ENCODE data around the gene TAS2R4.
"Not testable (repeated sequence)": the region's sequence is repeated elsewhere in the genome, so short reads cannot be mapped to it uniquely, and the experiment has no call there.

Gene TAS2R4
- 0.77 to 4.4 (median 1.3) reads per million in 3 experiments for total RNA-seq

DNA sequence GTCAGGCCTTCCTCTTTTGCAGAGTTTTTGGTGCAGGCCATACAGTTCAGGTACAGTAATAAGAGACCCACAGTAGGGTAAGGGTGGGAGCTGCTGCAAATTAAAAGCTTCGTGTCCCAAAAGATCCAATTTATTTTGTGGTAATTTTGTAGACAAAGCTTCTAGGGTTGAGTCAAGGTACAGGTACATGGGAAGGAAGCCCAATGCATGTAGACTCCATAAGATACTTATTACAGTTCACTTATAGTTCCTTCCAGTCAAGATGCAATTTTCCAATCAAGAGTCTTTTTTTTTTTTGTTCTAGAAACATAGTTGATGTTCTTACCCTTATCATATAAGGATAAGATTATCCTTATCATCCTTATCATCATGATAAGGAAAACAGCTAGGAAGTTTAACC lies at the start of gene TAS2R4:
TAS2R4 (plus strand) TSS at position 301 of the 400 bp plus-strand sequence. CDS start 1,815 bp downstream, outside the sequence.
- no peak for DNase-seq

GRCh38 chr7:141729020-141729419 lies 47.5 kb upstream of the TAS2R4 start:
- no peak for DNase-seq

DNA sequence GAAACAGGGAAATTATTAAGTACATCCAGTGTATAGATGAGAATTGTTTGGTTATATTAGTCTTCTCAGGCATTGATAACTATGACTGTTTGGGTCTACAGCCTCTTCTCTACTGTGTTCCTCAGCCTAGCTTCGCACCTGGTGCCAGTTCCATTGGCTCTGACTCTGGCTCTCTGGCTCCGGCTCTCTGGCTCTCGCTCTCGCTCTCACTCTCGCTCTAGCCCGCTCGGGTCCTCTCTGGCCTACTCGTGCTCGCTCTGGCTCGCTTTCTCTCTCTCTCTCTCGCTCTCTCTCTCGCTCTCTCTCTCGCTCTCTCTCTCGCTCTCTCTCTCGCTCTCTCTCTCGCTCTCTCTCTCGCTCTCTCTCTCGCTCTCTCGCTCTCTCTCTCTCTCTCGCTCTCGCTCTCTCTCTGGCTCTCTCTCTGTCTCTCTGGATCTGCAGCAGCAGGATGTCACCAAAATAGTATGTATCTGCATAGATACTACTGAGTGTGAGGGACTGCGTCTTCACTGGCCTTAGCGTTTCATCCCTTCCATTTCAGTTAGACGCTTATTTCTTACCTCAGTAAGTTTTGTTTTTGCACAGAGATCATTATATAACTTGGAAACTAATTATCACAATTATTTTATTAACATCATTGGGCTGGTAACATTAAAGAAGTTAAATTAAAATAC lies 44.9 kb upstream of the TAS2R4 start:
- DNase-seq: no peak

DNA sequence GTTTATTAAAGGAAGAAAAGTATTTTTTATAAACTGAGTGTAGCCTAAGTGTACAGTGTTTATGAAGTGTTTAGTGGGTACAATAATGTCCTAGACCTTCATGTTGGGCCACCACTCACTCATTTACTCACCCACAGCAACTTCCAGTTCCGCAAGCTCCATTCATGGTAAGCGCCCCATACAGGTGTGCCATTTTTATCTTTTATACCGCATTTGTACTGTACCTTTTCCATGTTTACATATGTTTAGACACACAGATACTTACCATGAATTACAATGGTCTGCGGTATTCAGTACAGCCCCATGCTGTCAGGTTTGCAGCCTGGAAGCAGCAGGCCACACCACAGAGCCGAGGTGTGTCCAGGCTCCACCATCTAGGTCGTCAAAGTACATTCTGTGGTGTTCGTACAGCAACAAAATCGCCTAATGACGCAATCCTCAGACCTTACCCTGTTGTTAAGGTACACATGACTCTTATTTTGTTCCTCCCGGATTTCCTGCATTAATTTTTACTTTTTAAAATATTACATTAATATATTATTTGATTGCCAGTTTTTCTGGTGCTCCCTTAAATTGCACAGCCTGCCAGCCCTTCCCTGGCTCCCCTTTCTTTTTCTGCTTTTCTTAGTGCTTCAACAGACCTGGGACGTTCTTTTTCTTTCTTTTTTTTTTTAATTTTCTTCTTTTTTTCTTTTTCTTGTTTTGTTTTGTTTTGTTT lies 39.2 kb upstream of the TAS2R4 start:
- peak; percentile 28 for DNase-seq

- peak; percentile 92 for DNase-seq
Observed at GRCh38 chr7:141737836-141738591, 38.5 kb upstream of the TAS2R4 start, which contains the start of gene SSBP1. TSS of gene SSBP1 (plus strand) at chr7:141738358. CDS start at chr7:141739167, 809 bp downstream.

DNA sequence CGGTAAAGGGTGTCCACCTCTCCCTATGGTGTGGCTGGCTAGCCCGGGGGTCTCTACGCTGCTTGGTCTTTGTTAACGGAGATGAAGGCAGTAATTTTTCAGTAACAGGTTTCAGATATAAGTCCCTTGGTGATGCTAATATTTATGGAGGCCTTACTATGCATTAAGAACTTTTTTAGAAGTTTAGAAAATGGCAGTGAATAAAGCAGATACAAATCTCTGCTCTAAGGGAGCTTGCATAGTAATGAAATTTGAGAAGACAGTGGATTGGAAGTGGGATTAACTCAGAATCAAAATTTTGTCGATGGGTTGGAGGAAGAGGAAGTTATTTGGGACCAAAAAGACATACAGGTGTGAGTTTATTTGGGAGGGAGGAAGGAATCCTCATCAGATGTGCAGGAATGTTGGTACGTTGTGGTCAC lies 37.9 kb upstream of the TAS2R4 start:
- no peak for DNase-seq

DNA sequence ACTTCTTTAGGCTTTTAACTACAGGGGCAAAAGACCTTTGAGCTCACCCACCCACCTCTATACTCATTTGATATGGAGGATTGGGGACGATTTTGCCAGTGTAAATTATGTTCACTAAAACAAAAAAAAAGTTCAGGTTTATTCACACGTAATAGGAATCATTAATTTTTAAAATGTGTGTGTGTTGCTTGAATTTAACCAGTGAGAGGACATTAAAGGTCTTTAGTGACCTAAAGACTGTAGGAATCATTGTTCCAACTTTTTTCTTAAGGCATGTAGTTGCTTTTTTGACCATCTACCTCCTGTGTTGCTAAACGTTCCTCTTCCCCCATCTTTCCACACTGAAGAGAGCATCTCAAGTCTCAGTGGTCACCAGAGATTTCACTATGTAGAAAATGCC lies 37.2 kb upstream of the TAS2R4 start:
- no peak for DNase-seq

DNA sequence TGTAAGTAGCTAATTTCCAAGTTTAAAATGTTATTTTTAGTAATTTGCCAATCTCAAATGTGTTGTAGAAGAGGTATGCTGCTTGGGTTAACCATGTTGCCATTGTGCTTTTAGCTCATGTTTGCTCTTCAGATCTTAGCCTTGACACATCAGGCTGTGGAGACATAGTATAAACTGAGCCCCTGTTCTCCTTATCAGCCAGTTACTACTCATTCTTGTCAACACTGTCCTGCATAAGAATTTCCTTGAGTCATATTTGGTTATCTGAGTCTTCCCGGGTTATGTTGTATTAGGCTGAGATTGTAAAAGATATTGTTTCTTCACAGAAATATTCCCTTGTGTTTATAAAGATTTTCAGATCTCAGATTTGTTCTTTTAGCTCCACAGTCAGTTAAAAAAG lies 34.2 kb upstream of the TAS2R4 start:
- no peak for DNase-seq

DNA sequence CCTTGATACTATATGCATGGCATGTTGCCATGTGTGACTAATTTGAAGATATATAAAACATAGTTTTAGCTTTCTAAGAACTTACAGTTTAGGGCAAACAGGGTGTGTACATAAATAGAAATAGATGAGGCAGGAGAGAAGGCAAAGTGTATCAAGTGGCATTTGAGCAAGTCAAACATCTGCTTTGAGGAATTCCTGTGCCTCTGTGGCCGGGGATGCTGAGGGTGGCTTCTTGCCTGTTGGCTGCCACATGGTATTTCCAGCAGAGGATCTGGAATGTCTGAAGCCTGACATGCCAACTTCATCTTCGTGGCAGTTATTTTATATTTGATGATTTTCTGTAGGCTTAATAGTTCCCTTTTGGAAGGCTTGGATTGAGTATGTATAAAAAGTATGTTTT lies 32.3 kb upstream of the TAS2R4 start:
- DNase-seq: no peak

DNA sequence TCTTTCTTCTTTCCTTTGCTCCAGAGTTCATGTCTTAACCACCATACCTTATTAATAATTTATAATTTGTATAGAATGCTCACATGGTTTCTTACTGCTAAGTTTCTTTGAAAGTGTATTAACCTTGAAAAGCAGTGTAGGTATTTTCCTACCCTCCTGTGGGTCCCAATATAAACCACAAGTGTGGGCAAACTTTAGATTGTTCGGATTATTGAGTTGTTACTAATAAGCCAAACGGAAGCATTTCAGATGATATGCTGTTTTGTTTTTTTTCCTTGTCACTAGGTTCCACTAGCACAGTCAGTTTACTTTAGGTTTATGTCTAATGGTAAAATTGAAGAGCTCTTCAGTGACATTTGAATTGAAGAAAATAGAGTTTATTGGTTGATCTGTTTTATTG lies 28.1 kb upstream of the TAS2R4 start:
- DNase-seq: no peak

GRCh38 chr7:141751904-141752303 lies 24.6 kb upstream of the TAS2R4 start:
- DNase-seq: not testable (repeated sequence)

DNA sequence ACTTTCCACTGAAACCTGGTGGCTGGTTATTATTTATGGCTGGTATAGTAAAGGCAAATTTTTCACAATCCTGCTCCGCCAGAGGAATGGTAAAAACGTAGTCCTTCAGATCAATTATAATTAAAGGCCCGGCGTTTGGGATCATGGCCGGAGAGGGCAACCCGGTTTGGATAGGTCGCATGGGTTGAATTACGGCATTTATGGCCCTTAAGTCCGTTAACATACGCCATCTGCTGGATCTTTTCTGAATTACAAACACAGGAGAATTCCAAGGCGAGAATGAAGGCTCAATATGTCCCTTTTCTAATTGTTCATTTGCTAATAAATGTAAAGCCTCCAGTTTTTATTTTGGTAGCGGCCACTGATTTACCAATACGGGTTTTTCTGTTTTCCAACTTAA lies 23.8 kb upstream of the TAS2R4 start:
- DNase-seq: no peak

GRCh38 chr7:141754939-141755338 lies 21.5 kb upstream of the TAS2R4 start:
- DNase-seq: no peak

GRCh38 chr7:141763797-141764196 lies 12.7 kb upstream of the TAS2R4 start, which contains the start of gene TAS2R3:
TSS of gene TAS2R3 (plus strand) at chr7:141764097. CDS start at chr7:141764159, 62 bp downstream.
- no peak for DNase-seq

- not testable (repeated sequence) for DNase-seq
Observed at GRCh38 chr7:141770083-141770583, 6.3 kb upstream of the TAS2R4 start.

DNA sequence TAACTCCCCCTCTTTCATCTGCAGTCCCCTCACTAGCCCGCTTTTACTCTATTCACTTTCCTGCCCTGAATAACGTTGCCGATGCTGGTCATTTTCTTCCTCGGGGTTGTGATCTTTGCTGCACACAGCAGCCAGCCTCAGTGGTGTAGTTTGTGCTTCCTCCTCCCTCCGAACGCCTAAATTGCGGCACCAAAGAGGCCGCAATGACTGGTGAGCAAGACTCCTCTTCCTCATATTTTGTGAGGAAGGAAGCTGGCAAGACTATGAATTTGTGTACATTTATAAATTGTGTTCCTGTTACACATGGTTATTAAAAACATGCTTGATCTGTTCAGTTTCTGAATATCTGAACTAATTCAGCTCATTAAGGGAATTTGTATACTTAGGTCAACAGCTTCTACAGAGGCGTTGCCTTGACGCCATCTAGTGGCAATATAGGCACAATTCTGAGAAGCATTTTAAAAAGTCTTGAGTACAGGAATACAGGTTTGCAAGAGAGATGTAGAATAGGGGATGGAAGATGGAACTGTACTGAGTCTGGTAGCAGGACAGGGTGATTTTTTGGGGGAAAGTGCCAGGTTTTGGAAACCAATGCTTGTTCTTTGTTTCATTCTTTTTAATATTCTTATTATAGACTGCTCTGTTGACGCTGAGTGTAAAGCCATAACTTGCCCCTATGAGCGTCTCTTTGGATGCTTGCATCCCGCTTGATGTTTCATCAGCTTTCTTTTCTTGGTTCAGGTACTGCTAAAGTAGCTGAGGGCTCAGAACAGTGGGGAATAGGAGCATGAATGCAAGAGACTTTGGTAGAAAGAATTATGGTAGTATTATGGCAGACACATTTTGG lies 9.5 kb downstream of the TAS2R4 start:
- peak; percentile 24 for DNase-seq

- DNase-seq: no peak
Observed at GRCh38 chr7:141788296-141788695, 11.8 kb downstream of the TAS2R4 start.

GRCh38 chr7:141789917-141790316 lies 13.4 kb downstream of the TAS2R4 start, which contains the start of gene TAS2R5:
TSS of gene TAS2R5 (plus strand) at chr7:141790217. CDS start at chr7:141790362, 145 bp downstream.
- DNase-seq: no peak

DNA sequence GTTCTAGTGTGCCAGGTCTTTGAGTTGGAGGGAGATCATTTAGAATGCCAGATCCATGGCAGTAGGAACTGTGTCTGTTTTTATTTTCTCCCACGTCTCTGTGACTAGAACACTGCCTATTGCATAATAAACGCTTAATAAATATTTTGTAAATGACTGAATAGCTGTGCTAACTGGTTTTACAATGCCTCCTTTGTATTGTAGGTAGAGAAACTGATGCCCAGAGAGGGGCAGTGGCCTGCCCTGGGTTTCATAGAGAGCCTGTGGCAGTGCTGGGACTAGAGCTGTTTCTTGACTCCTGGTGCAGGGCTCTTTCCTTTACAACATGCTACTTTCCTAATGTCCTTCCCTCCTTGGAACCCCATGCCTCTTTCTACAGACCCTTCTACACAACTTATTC lies 16.1 kb downstream of the TAS2R4 start:
- no peak for DNase-seq

- DNase-seq: no peak
Observed at GRCh38 chr7:141820067-141820466, 43.6 kb downstream of the TAS2R4 start.

- not testable (repeated sequence) for DNase-seq
Observed at GRCh38 chr7:141822432-141822831, 46.0 kb downstream of the TAS2R4 start.
